Kidney (tissue), 14 donors: Measurements from ENCODE around the gene MORN1. TPM values are rescaled to one million over a fixed set of nuclear protein-coding genes. Genes with fewer than 3 reads are reported as not detected.

ENCODE experiments used
- DNase-seq, 5 donors: peaks; one replicate each; pipeline ENCODE4 v3.0.0-alpha.2; 2013 to 2020
- FAIRE-seq: peaks from 2 replicates; lab custom pipeline; 2012; peaks lifted over from hg19 to GRCh38; lab: Jason Lieb, UNC
- H3K27ac ChIP-seq, 2 donors: one replicate each; pipeline ENCODE4 v1.7.0; 2013; ENCODE audit warnings: low read depth in 2 of 2, low read length in 2 of 2, inconsistent platforms in 1 of 2
- H3K27me3 ChIP-seq: one replicate; pipeline ENCODE4 v1.7.1; 2013; ENCODE audit warnings: low read length, inconsistent platforms; ENCODE audit not compliant: control insufficient read depth, insufficient read depth
- H3K36me3 ChIP-seq, 3 donors: one replicate each; pipeline versions ENCODE4 v1.7.0 to v1.7.1; 2013; ENCODE audit warnings: low read length in 3 of 3, control low read depth in 1 of 3, inconsistent platforms in 1 of 3; ENCODE audit not compliant: insufficient read depth in 3 of 3, control insufficient read depth in 2 of 3
- H3K4me1 ChIP-seq, 3 donors: one replicate each; pipeline versions ENCODE4 v1.7.0 to v1.7.1; 2013; ENCODE audit warnings: low read length in 3 of 3, inconsistent platforms in 1 of 3, low read depth in 1 of 3; ENCODE audit not compliant: control insufficient read depth in 2 of 3, insufficient read depth in 2 of 3
- H3K4me3 ChIP-seq, 3 donors: one replicate each; pipeline versions ENCODE4 v1.7.0 to v1.8.1; 2013; ENCODE audit warnings: low read length in 3 of 3, control low read depth in 1 of 3, inconsistent platforms in 1 of 3
- H3K9ac ChIP-seq, 3 donors: one replicate each; pipeline versions ENCODE4 v1.7.0 to v1.7.1; 2013; ENCODE audit warnings: low read length in 3 of 3, control low read depth in 1 of 3, inconsistent platforms in 1 of 3
- H3K9me3 ChIP-seq, 3 donors: one replicate each; pipeline versions ENCODE4 v1.7.0 to v1.7.1; 2013; ENCODE audit warnings: low read length in 3 of 3, control low read depth in 1 of 3, inconsistent platforms in 1 of 3; ENCODE audit not compliant: control insufficient read depth in 2 of 3, insufficient read depth in 1 of 3
- intact Hi-C: fragments of 100-400 bp; cut with DNase I; formaldehyde crosslinking; loops from one replicate; pipeline ENCODE4 v1.11.1; 2022
- polyA plus RNA-seq: library from polyadenylated mRNA; stranded (reverse); fragments of 350-450 nt; fragmentation: Illumina TruSeq; extraction: RNeasy Lipid Tissue Mini Kit (QIAGEN cat#74804); gene quantifications from one replicate; pipeline ENCODE4 v1.2.3, GENCODE V29; 2014; ENCODE audit warnings: low read depth, low replicate concordance; ENCODE audit not compliant: insufficient read depth
- total RNA-seq: library from RNA; stranded (reverse); fragmentation: NEBNext Ultra II Directional; extraction: Animal tissue kit (Norgen Biotek cat#: 25700); gene quantifications from one replicate; pipeline ENCODE4 v1.2.1, GENCODE V29; 2021
- TF ChIP-seq, protein P1 (sequence below): IDR thresholded peaks from 3 replicates; pipeline ENCODE4 v1.5.1; 2012; ENCODE audit warnings: mild to moderate bottlenecking, moderate library complexity, borderline replicate concordance; ENCODE audit not compliant: insufficient read depth; ENCODE audit errors: extremely low read depth
- donor health status: control.
- donor health status: control.
- donor health status: control.
- donor health status: control.
- donor health status: control.
- donor health status: DM: yes; HTN: yes; CAD: no.
- donor health status: Normal renal cell carcinoma (clear cell type).

The MORN1 gene
- total and polyA plus RNA-seq, 2 donors from 2014 or later = 9.0 to 24.7 TPM

DNA sequence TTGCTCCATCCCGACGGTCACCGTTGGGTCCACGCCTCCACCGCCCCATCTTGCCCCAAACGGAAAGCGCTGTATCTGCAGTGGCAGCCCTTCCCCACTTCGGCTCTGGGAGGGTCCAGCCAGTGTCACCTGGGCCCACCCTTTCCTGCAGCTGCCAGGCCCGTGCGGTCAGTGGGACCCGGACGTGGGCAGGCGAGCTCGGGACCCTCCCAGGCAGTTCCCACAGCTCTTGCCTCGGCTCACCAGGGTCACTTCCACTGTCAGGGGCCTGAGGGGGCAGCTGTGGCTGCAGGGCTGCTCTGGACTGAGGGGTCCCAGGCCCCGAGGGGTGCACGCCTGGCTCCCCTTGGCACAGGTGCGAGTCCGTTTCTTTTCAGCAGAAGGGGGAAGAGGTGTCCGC is 82.5 kb downstream of the MORN1 start:
- intact Hi-C loops = no loop called here

DNA sequence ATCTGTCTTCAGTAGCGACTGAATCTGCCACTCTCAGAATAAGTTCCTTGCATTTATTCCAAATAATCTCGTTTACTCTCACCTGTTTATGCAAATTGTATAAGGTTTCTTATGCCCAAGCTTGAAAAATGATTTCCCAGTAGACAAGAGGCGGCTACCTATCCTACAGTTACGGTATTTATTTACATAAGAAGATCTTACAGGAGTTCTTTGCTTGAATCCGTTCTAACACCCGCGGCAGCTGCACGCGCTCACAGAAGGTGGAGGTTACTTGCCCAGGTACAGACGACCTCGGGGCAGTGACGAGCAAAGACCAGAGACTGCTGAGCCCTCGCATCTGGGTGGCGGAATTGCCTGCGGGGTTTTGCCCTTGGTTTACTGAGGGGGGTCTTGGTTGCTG is 83.4 kb downstream of the MORN1 start:
- H3K36me3 ChIP-seq = peaks cover 0 to 35% (median 7%) of the 10 kb centered on the region in 3 donors
- no peak for FAIRE-seq
- intact Hi-C loops = no loop called here

More for the DNA sequence above, 82.5 kb downstream of the MORN1 start:
- no peak for DNase-seq
- H3K9me3 ChIP-seq = no peaks in the 10 kb centered on the region
- H3K9ac ChIP-seq = no peak overlapping the region
- H3K36me3 ChIP-seq = peaks cover 0 to 35% (median 7%) of the 10 kb centered on the region in 3 donors
- no peaks in the 10 kb centered on the region for H3K27me3 ChIP-seq
- peaks cover 0 to 10% (median 0%) of the 10 kb centered on the region in 3 donors for H3K4me1 ChIP-seq
- no peak for FAIRE-seq
- TF ChIP-seq, protein P1, sequence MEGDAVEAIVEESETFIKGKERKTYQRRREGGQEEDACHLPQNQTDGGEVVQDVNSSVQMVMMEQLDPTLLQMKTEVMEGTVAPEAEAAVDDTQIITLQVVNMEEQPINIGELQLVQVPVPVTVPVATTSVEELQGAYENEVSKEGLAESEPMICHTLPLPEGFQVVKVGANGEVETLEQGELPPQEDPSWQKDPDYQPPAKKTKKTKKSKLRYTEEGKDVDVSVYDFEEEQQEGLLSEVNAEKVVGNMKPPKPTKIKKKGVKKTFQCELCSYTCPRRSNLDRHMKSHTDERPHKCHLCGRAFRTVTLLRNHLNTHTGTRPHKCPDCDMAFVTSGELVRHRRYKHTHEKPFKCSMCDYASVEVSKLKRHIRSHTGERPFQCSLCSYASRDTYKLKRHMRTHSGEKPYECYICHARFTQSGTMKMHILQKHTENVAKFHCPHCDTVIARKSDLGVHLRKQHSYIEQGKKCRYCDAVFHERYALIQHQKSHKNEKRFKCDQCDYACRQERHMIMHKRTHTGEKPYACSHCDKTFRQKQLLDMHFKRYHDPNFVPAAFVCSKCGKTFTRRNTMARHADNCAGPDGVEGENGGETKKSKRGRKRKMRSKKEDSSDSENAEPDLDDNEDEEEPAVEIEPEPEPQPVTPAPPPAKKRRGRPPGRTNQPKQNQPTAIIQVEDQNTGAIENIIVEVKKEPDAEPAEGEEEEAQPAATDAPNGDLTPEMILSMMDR = no peak
- H3K4me3 ChIP-seq = no peak overlapping the region
- no peak overlapping the region for H3K27ac ChIP-seq

GRCh38 chr1:2307064-2307605 is 84.2 kb downstream of the MORN1 start:
- H3K4me1 ChIP-seq = peaks cover 0 to 10% (median 0%) of the 10 kb centered on the region in 3 donors
- no peaks in the 10 kb centered on the region for H3K27me3 ChIP-seq
- H3K9me3 ChIP-seq = no peaks in the 10 kb centered on the region
- FAIRE-seq = no peak
- intact Hi-C loops = no loop called here
- H3K27ac ChIP-seq = no peak overlapping the region
- H3K9ac ChIP-seq = no peak overlapping the region
- no peak overlapping the region for H3K4me3 ChIP-seq
- TF ChIP-seq, protein P1 = no peak
- DNase-seq = no peak
- peaks cover 0 to 35% (median 7%) of the 10 kb centered on the region in 3 donors for H3K36me3 ChIP-seq

More for the DNA sequence above, 83.4 kb downstream of the MORN1 start:
- Histone ChIP-seq H3K4me1 (peaks cover 0 to 10% (median 0%) of the 10 kb centered on the region in 3 donors), H3K9ac (no peak overlapping the region), H3K27ac (no peak overlapping the region), H3K9me3 (no peaks in the 10 kb centered on the region), H3K4me3 (no peak overlapping the region), H3K27me3 (no peaks in the 10 kb centered on the region)
- TF ChIP-seq, protein P1 = no peak
- DNase-seq = no peak
